ENCODE data around the gene HMGCR. TPM values are rescaled to one million over a fixed set of nuclear protein-coding genes. Genes with fewer than 3 reads are reported as not detected.

HMGCR gene
- polyA plus RNA-seq, 2 of the 4 experiments (the other 2 are of a cell fraction): 25.9 to 35.0 TPM

DNA sequence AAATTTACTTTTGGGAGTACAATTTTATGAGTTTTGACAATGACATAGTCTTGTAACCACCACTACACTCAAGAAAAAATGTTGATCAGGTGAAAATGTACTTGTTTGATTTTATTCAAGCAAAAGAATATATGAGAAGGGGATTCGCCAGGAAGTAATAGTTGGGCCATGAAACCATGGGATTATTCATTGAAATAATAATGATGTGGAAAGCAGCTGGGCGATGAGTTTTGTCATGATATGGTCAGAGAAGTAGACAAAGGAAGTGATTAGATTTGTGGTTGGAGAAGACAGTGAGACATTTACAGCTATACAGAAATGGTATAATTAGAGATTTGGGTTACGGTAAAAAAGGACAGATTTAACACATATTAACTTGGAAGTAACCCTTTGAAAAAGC, 11.2 kb downstream of the HMGCR start:
- 91% methylated on average over 3 of the region's 3 CpGs for WGBS (ENCODE audit: missing lambda C conversion rate)
- Histone ChIP-seq H3K4me2 (no peak overlapping the region), H3K27ac (no peak overlapping the region), H3K9me3 (no peaks in the 10 kb centered on the region), H3K4me1 (no peaks in the 10 kb centered on the region), H3K4me3 (no peak overlapping the region)
- CTCF ChIA-PET: no interaction called here
- FAIRE-seq (no peak), ATAC-seq (no peak), DNase-seq (ENCODE audit: low read depth in 1 of 2, low spot score in 1 of 2) (no peak)
- TF ChIP-seq BHLHE40 (IDR thresholded peaks at IDR 0.05; ENCODE audit: low read depth, low read length): no peak
- TF ChIP-seq JUN (IDR thresholded peaks at IDR 0.05): no peak
- TF ChIP-seq SREBF2 (IDR thresholded peaks at IDR 0.05): no peak
- no peak for TF ChIP-seq MAZ (IDR thresholded peaks at IDR 0.05; ENCODE audit: borderline replicate concordance, low read depth, low read length)
- no peak for TF ChIP-seq HDAC2 (IDR thresholded peaks at IDR 0.05)
- TF ChIP-seq, protein P1, sequence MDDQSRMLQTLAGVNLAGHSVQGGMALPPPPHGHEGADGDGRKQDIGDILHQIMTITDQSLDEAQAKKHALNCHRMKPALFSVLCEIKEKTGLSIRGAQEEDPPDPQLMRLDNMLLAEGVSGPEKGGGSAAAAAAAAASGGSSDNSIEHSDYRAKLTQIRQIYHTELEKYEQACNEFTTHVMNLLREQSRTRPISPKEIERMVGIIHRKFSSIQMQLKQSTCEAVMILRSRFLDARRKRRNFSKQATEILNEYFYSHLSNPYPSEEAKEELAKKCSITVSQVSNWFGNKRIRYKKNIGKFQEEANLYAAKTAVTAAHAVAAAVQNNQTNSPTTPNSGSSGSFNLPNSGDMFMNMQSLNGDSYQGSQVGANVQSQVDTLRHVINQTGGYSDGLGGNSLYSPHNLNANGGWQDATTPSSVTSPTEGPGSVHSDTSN (IDR thresholded peaks at IDR 0.05): no peak
- no peak for TF ChIP-seq MYC (IDR thresholded peaks at IDR 0.05; ENCODE audit: borderline replicate concordance, low read length)
- TF ChIP-seq JUNB (IDR thresholded peaks at IDR 0.05): no peak
- TF ChIP-seq HOXA7 (CRISPR knock-in tag; IDR thresholded peaks at IDR 0.05): no peak
- TF ChIP-seq, protein P2, sequence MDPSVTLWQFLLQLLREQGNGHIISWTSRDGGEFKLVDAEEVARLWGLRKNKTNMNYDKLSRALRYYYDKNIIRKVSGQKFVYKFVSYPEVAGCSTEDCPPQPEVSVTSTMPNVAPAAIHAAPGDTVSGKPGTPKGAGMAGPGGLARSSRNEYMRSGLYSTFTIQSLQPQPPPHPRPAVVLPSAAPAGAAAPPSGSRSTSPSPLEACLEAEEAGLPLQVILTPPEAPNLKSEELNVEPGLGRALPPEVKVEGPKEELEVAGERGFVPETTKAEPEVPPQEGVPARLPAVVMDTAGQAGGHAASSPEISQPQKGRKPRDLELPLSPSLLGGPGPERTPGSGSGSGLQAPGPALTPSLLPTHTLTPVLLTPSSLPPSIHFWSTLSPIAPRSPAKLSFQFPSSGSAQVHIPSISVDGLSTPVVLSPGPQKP (IDR thresholded peaks at IDR 0.05; ENCODE audit: low read depth, low read length): no peak
- TF ChIP-seq, protein P3, sequence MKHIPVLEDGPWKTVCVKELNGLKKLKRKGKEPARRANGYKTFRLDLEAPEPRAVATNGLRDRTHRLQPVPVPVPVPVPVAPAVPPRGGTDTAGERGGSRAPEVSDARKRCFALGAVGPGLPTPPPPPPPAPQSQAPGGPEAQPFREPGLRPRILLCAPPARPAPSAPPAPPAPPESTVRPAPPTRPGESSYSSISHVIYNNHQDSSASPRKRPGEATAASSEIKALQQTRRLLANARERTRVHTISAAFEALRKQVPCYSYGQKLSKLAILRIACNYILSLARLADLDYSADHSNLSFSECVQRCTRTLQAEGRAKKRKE (CRISPR knock-in tag; IDR thresholded peaks at IDR 0.05; ENCODE audit: low read depth): no peak
- TF ChIP-seq EP300 (IDR thresholded peaks at IDR 0.05): no peak
- no peak for TF ChIP-seq NPAS2 (CRISPR knock-in tag; IDR thresholded peaks at IDR 0.05; ENCODE audit: borderline replicate concordance)
- POLR2A ChIA-PET: no interaction called here

DNA sequence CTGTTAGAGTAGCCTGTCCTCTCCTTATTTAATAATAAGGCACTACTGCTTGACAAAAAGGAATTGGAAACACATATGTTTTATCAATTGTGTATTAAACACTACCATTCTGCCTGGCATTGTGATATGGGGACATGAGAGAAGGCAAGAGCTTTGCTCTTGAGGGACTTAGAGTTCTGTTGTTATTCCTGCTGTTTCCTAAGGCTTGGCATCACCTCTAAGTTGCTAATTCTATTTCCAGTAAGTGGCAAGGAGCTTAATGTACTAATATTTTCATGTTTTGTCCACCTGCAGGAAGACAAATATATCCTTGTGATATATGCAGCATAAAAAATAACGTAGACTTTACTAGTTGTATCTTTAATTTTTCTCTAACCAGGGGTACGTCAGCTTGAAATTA, 12.6 kb downstream of the HMGCR start:
- DNase-seq (ENCODE audit: low read depth in 1 of 2, low spot score in 1 of 2) (no peak), ATAC-seq (no peak), FAIRE-seq (no peak)
- TF ChIP-seq NFE2L2 (conservative IDR thresholded peaks at IDR 0.05; ENCODE audit: low read length): no peak
- no peak for TF ChIP-seq RNF2 (IDR thresholded peaks at IDR 0.05; ENCODE audit: borderline replicate concordance, low read depth)
- TF ChIP-seq MAFK (IDR thresholded peaks at IDR 0.05; ENCODE audit: partially characterized antibody): no peak
- TF ChIP-seq, protein P4, sequence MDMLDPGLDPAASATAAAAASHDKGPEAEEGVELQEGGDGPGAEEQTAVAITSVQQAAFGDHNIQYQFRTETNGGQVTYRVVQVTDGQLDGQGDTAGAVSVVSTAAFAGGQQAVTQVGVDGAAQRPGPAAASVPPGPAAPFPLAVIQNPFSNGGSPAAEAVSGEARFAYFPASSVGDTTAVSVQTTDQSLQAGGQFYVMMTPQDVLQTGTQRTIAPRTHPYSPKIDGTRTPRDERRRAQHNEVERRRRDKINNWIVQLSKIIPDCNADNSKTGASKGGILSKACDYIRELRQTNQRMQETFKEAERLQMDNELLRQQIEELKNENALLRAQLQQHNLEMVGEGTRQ (IDR thresholded peaks at IDR 0.05): no peak
- no peaks in the 10 kb centered on the region for H3K4me1 ChIP-seq
- CTCF ChIA-PET: interaction anchor here (1.0 to 2.6 kb wide), 2 partner anchors 13 to 113 kb away, joined by 3 to 10 read pairs; partner anchors contain the start of gene HMGCR
- H3K4me2 ChIP-seq: no peak overlapping the region
- POLR2A ChIA-PET: interaction anchor here (0.7 kb wide), 1 partner anchor 8 kb away, joined by 3 read pairs; no protein-coding TSS in a partner anchor
- H3K27ac ChIP-seq: no peak overlapping the region
- no peaks in the 10 kb centered on the region for H3K9me3 ChIP-seq
- H3K4me3 ChIP-seq: no peak overlapping the region
- 95% methylated on average over 2 of the region's 2 CpGs for WGBS (ENCODE audit: missing lambda C conversion rate)

DNA sequence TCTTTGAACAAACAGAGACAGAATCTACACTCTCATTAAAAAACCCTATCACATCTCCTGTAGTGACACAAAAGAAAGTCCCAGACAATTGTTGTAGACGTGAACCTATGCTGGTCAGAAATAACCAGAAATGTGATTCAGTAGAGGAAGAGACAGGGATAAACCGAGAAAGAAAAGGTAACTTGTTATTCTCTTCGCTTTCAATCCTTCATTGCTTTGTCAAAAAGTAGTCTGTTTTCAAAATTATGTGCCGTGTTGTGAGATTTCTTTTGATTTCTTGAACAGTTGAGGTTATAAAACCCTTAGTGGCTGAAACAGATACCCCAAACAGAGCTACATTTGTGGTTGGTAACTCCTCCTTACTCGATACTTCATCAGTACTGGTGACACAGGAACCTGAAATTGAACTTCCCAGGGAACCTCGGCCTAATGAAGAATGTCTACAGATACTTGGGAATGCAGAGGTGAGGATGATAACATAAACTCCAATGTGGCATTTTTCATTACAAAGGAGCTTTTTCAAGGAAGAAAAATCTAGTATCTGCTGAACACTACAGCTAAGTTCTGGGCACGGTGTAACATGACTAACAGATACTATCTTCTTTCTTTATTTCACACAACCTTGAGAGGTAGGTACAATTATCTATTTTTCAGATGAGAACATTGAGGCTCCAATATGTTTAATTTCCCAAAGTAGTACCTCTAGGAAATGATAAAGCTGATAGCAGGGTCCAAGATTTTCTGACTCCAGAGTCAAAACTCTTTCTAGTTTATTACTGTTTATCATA, 14.3 kb downstream of the HMGCR start:
- no peak overlapping the region for H3K27ac ChIP-seq
- TF ChIP-seq RCOR1 (IDR thresholded peaks at IDR 0.05; ENCODE audit: low read depth, low read length) (no peak), ZSCAN20 (CRISPR knock-in tag; IDR thresholded peaks at IDR 0.05) (no peak)
- ATAC-seq: no peak
- H3K9me3 ChIP-seq: no peaks in the 10 kb centered on the region
- no peak for FAIRE-seq
- no peak for DNase-seq (ENCODE audit: low read depth in 1 of 2, low spot score in 1 of 2)
- H3K4me2 ChIP-seq: no peak overlapping the region
- POLR2A ChIA-PET: interaction anchor here (2.1 kb wide), 1 partner anchor 14 kb away, joined by 5 read pairs; the partner anchor contains the start of gene HMGCR
- H3K4me3 ChIP-seq: no peak overlapping the region
- CTCF ChIA-PET: interaction anchor here (1.2 to 2.6 kb wide), 4 partner anchors 14 to 301 kb away, joined by 3 to 10 read pairs (median 5); partner anchors contain the start of gene HMGCR
- WGBS (ENCODE audit: missing lambda C conversion rate): 90% methylated on average over 7 of the region's 7 CpGs
- no peaks in the 10 kb centered on the region for H3K4me1 ChIP-seq

Data from A549 (cell line).